OCI-LY1 (cell line): ENCODE results near the gene LY86.

Experiments used
- H2AFZ ChIP-seq: fragments of 200-600 bp; sonication (generic), shearing (Covaris generic); 2 replicates; pipeline ENCODE4 v1.6.0; 2014; ENCODE audit warnings: antibody characterized with exemption, mild to moderate bottlenecking, low read length
- H3F3A ChIP-seq: fragments of 200-600 bp; sonication (generic), shearing (Covaris generic); 2 replicates; pipeline ENCODE4 v1.6.0; 2014; ENCODE audit warnings: mild to moderate bottlenecking, antibody characterized with exemption, low read length, moderate library complexity; ENCODE audit not compliant: insufficient read depth
- H3K27ac ChIP-seq: fragments of 200-600 bp; sonication (generic); 2 replicates; pipeline ENCODE4 v1.5.1; 2014; ENCODE audit warnings: low read length, mixed run types, mild to moderate bottlenecking, low read depth; ENCODE audit not compliant: poor library complexity, severe bottlenecking
- H3K27me3 ChIP-seq: fragments of 200-600 bp; sonication (generic); 2 replicates; pipeline ENCODE4 v1.6.0; 2014; ENCODE audit warnings: antibody characterized with exemption, mild to moderate bottlenecking, low read length, moderate library complexity; ENCODE audit not compliant: insufficient read depth
- H3K36me3 ChIP-seq: fragments of 200-600 bp; sonication (generic); 2 replicates; pipeline ENCODE4 v1.6.1; 2014; ENCODE audit warnings: mild to moderate bottlenecking, antibody characterized with exemption, low read length, moderate library complexity, mixed read lengths; ENCODE audit not compliant: insufficient read depth
- H3K4me1 ChIP-seq: fragments of 200-600 bp; sonication (generic); 2 replicates; pipeline ENCODE4 v1.5.1; 2014; ENCODE audit warnings: mild to moderate bottlenecking, low read length, moderate library complexity; ENCODE audit not compliant: insufficient read depth, severe bottlenecking
- H3K4me2 ChIP-seq: fragments of 200-600 bp; sonication (generic), shearing (Covaris generic); 2 replicates; pipeline ENCODE4 v1.6.1; 2014; ENCODE audit warnings: low read length
- H3K4me3 ChIP-seq: fragments of 200-600 bp; sonication (generic); 2 replicates; pipeline ENCODE4 v1.5.1; 2014; ENCODE audit warnings: low read length, low read depth, mild to moderate bottlenecking, mixed read lengths; ENCODE audit not compliant: poor library complexity, severe bottlenecking
- H3K79me2 ChIP-seq: fragments of 200-600 bp; shearing (Covaris generic); 2 replicates; pipeline ENCODE4 v1.6.1; 2016; ENCODE audit warnings: mixed run types, low read length, mixed read lengths; ENCODE audit not compliant: insufficient read depth
- H3K9ac ChIP-seq: fragments of 200-600 bp; sonication (generic), shearing (Covaris generic); 2 replicates; pipeline ENCODE4 v1.6.1; 2014; ENCODE audit warnings: mild to moderate bottlenecking, low read length, mixed read lengths
- H3K9me2 ChIP-seq: fragments of 200-600 bp; sonication (generic), shearing (Covaris generic); 2 replicates; pipeline ENCODE4 v1.6.1; 2014; ENCODE audit warnings: low read depth, mild to moderate bottlenecking, low read length, mixed read lengths
- H3K9me3 ChIP-seq: fragments of 200-600 bp; shearing (Covaris generic); 2 replicates; pipeline ENCODE4 v1.6.1; 2014; ENCODE audit warnings: low read length, mixed read lengths
- H4K20me1 ChIP-seq: fragments of 200-600 bp; sonication (generic), shearing (Covaris generic); 2 replicates; pipeline ENCODE4 v1.6.0; 2016; ENCODE audit warnings: mild to moderate bottlenecking, low read length; ENCODE audit not compliant: insufficient read depth
- EZH2 ChIP-seq: fragments of 200-600 bp; sonication (generic), shearing (Covaris generic); IDR thresholded peaks from 2 replicates; pipeline ENCODE4 v1.8.0; 2017; ENCODE audit warnings: borderline replicate concordance, mixed run types, mild to moderate bottlenecking, antibody characterized with exemption, low read length, moderate library complexity, mixed read lengths
- TF ChIP-seq, protein P1 (sequence below): fragments of 200-600 bp; sonication (generic), shearing (Covaris generic); IDR thresholded peaks from 2 replicates; pipeline ENCODE4 v1.5.1; 2017; ENCODE audit warnings: mild to moderate bottlenecking, antibody characterized with exemption, low read length, moderate library complexity, mixed read lengths

The LY86 gene

DNA sequence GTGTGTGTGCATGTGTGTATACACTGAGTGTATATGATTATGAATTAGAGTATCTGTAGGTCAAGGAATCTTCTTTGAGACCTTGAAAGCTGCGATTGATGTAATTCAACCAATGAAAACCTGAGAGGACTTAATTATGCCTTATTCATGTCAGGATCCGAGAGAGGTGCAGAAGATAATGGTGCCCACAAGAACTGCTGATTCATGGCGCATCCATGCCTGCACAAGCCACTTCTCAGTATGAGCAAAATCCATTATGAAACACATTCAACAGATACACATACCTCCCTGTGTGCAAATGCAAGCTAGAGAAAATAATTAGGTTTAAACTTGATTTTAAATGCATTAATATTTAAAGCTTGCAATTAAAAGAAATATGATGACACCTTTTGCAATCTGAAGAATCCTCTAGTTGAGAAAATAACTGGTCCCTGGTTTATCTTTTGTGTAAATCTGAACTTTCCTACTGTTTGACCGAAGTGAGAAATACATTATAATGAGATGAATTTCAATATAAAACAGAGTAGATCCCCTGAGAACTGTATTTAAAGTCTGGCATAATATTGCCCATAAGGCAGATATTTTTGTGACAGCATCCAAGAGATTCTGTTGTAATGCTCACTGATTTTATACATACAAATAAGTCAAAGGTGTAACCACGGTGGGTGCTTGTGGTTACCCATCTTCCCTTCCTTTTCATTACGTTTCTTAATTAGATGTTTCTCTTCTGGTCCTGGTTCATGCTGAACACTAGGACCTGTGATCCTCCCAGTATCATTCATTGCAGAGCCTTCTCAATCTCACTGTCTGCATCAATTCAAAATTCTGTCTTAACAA lies 45.6 kb downstream of the LY86 start:
- Histone ChIP-seq H3K9me2 (no peaks in the 10 kb centered on the region), H3K9ac (no peak overlapping the region), H3K4me1 (no peaks in the 10 kb centered on the region), H4K20me1 (no peaks in the 10 kb centered on the region), H3K27me3 (no peaks in the 10 kb centered on the region), H3K4me3 (no peak overlapping the region), H3K36me3 (peaks cover 51% of the 10 kb centered on the region), H3K79me2 (no peaks in the 10 kb centered on the region), H3K27ac (no peak overlapping the region), H2AFZ (no peak overlapping the region), H3K4me2 (no peak overlapping the region), H3K9me3 (no peaks in the 10 kb centered on the region), H3F3A (no peaks in the 10 kb centered on the region)
- TF ChIP-seq EZH2: no peak
- TF ChIP-seq, protein P1, sequence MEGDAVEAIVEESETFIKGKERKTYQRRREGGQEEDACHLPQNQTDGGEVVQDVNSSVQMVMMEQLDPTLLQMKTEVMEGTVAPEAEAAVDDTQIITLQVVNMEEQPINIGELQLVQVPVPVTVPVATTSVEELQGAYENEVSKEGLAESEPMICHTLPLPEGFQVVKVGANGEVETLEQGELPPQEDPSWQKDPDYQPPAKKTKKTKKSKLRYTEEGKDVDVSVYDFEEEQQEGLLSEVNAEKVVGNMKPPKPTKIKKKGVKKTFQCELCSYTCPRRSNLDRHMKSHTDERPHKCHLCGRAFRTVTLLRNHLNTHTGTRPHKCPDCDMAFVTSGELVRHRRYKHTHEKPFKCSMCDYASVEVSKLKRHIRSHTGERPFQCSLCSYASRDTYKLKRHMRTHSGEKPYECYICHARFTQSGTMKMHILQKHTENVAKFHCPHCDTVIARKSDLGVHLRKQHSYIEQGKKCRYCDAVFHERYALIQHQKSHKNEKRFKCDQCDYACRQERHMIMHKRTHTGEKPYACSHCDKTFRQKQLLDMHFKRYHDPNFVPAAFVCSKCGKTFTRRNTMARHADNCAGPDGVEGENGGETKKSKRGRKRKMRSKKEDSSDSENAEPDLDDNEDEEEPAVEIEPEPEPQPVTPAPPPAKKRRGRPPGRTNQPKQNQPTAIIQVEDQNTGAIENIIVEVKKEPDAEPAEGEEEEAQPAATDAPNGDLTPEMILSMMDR: no peak

DNA sequence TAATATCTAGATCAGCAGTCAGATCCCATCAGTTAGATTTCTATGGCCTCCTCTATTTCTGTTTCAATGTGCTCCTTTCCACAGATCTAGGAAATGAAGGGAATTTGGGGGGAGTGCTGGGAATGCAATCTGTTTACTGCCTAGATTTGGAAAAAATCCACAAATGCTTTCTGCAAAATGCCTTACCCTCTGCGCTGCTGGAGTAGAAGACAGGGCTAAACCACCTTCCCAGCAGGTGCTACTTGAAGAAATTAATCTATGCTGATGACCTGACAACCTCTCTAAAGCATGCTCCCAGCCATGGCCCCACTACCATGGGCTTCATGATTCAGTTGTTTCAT lies 46.2 kb downstream of the LY86 start:
- H3K9me3 ChIP-seq: no peaks in the 10 kb centered on the region
- no peaks in the 10 kb centered on the region for H3K79me2 ChIP-seq
- no peak overlapping the region for H3K4me2 ChIP-seq
- H2AFZ ChIP-seq: no peak overlapping the region
- no peak for TF ChIP-seq EZH2
- TF ChIP-seq, protein P1: no peak
- no peaks in the 10 kb centered on the region for H4K20me1 ChIP-seq
- H3K4me3 ChIP-seq: no peak overlapping the region
- peaks cover 50% of the 10 kb centered on the region for H3K36me3 ChIP-seq
- H3K4me1 ChIP-seq: no peaks in the 10 kb centered on the region
- H3F3A ChIP-seq: no peaks in the 10 kb centered on the region
- no peaks in the 10 kb centered on the region for H3K9me2 ChIP-seq
- no peaks in the 10 kb centered on the region for H3K27me3 ChIP-seq
- no peak overlapping the region for H3K9ac ChIP-seq
- no peak overlapping the region for H3K27ac ChIP-seq

DNA sequence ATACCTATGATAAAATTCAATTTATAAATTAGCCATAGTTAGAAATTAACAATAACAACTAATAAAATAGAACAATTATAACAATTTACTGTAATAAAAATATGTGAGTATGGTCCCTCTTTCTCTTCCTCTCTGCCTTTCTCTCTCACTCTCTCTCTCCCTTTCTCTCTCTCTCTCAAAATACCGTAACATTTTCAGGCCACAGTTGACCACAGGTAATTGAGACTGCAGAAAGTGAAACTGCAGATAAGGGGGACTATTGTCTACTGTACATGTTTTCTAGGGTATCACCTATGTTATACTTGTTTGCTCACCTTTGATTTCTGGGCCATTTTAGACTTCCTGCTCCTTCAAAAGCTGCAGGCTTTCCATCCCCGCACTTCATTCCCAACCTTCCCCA lies 46.8 kb downstream of the LY86 start:
- Histone ChIP-seq H3K27ac (no peak overlapping the region), H3K9me2 (no peaks in the 10 kb centered on the region), H3K9ac (no peak overlapping the region), H3K79me2 (no peaks in the 10 kb centered on the region), H2AFZ (no peak overlapping the region), H3K9me3 (no peaks in the 10 kb centered on the region), H3K4me1 (no peaks in the 10 kb centered on the region), H3K27me3 (no peaks in the 10 kb centered on the region), H3F3A (no peaks in the 10 kb centered on the region), H3K36me3 (peaks cover 45% of the 10 kb centered on the region), H3K4me3 (no peak overlapping the region), H3K4me2 (no peak overlapping the region), H4K20me1 (no peaks in the 10 kb centered on the region)
- TF ChIP-seq EZH2: no peak

DNA sequence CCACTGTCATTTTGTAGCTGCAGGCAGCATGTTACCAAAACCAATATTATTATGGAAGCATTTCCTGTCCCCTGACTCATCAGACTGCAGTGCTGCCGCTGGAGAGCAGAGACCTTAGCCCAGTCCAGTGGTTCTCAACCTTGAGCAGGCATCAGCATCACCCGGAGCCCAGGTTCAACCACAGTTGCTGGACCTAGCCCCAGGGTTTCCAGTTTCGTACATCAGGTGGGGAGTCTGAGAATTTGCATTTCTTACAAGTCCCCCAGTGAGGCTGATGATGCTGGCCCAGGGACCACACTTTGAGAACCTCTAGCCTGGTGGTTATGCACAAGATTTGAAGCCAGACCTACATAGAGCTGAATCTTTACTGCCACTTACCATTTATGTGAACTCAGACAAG lies 47.3 kb downstream of the LY86 start:
- Histone ChIP-seq H3K9ac (no peak overlapping the region), H3K27me3 (no peaks in the 10 kb centered on the region), H3K27ac (no peak overlapping the region), H3K36me3 (peaks cover 42% of the 10 kb centered on the region), H3K4me1 (no peaks in the 10 kb centered on the region), H3K79me2 (no peaks in the 10 kb centered on the region), H2AFZ (no peak overlapping the region), H4K20me1 (no peaks in the 10 kb centered on the region), H3K9me2 (no peaks in the 10 kb centered on the region), H3K9me3 (no peaks in the 10 kb centered on the region), H3K4me3 (no peak overlapping the region), H3F3A (no peaks in the 10 kb centered on the region), H3K4me2 (no peak overlapping the region)
- TF ChIP-seq, protein P1: no peak
- no peak for TF ChIP-seq EZH2
